Keratinocyte (primary cell): Measurements from ENCODE around the gene RUNX1. TPM values are rescaled to one million over a fixed set of nuclear protein-coding genes. Genes with fewer than 3 reads are reported as not detected.

Experiments
- DNase-seq: peaks from one replicate; pipeline ENCODE4 v3.0.0-alpha.2; 2011; ENCODE audit warnings: low read depth, missing footprints, low spot score
- FAIRE-seq: peaks from 2 replicates; lab custom pipeline; 2011; peaks lifted over from hg19 to GRCh38; lab: Jason Lieb, UNC
- H2AFZ ChIP-seq: 2 replicates; pipeline ENCODE4 v1.6.0; 2012; ENCODE audit warnings: low read length, control low read depth, inconsistent platforms; ENCODE audit not compliant: control insufficient read depth
- H3K27ac ChIP-seq: 2 replicates; pipeline ENCODE4 v1.5.1; 2011; ENCODE audit warnings: low read length; ENCODE audit not compliant: control insufficient read depth, insufficient read depth
- H3K27me3 ChIP-seq: 3 replicates; pipeline ENCODE4 v1.6.0; 2011; ENCODE audit warnings: low read length; ENCODE audit not compliant: control insufficient read depth, insufficient read depth; ENCODE audit errors: extremely low read depth
- H3K36me3 ChIP-seq, 2 experiments: 2 replicates in 1 of 2; 3 replicates in 1 of 2; pipeline ENCODE4 v1.5.1; 2011; ENCODE audit warnings: low read length in 2 of 2, mild to moderate bottlenecking in 1 of 2; ENCODE audit not compliant: control insufficient read depth in 2 of 2, insufficient read depth in 2 of 2; ENCODE audit errors: extremely low read depth in 1 of 2
- H3K4me1 ChIP-seq: 3 replicates; pipeline ENCODE4 v1.5.1; 2011; ENCODE audit warnings: low read length; ENCODE audit not compliant: control insufficient read depth, insufficient read depth; ENCODE audit errors: extremely low read depth
- H3K4me2 ChIP-seq: 3 replicates; pipeline ENCODE4 v1.6.0; 2011; ENCODE audit warnings: low read depth, low read length; ENCODE audit not compliant: control insufficient read depth, insufficient read depth; ENCODE audit errors: extremely low read depth
- H3K4me3 ChIP-seq, 3 experiments: fragments of 200-600 bp in 1 of 3; sonication (generic) in 1 of 3; 2 replicates in 2 of 3; 3 replicates in 1 of 3; pipeline ENCODE4 v1.5.1; 2011 to 2016; ENCODE audit warnings: low read length in 3 of 3, mild to moderate bottlenecking in 3 of 3, control low read depth in 2 of 3, inconsistent platforms in 1 of 3, low read depth in 1 of 3, mixed read lengths in 1 of 3, mixed run types in 1 of 3, moderate library complexity in 1 of 3; ENCODE audit not compliant: control insufficient read depth in 2 of 3, insufficient read depth in 2 of 3; ENCODE audit errors: extremely low read depth in 1 of 3
- H3K79me2 ChIP-seq: 2 replicates; pipeline ENCODE4 v1.6.0; 2012; ENCODE audit warnings: low read length; ENCODE audit not compliant: control insufficient read depth, insufficient read depth
- H3K9ac ChIP-seq: 3 replicates; pipeline ENCODE4 v1.6.0; 2011; ENCODE audit warnings: low read length; ENCODE audit not compliant: control insufficient read depth, insufficient read depth; ENCODE audit errors: extremely low read depth
- H3K9me1 ChIP-seq: 3 replicates; pipeline ENCODE4 v1.6.0; 2011; ENCODE audit warnings: low read length; ENCODE audit not compliant: control insufficient read depth, insufficient read depth; ENCODE audit errors: extremely low read depth
- H3K9me3 ChIP-seq: 2 replicates; pipeline ENCODE4 v1.5.1; 2012; ENCODE audit warnings: low read depth, low read length; ENCODE audit not compliant: control insufficient read depth
- H4K20me1 ChIP-seq: 3 replicates; pipeline ENCODE4 v1.6.0; 2011; ENCODE audit warnings: low read length; ENCODE audit not compliant: control insufficient read depth, insufficient read depth; ENCODE audit errors: extremely low read depth
- EZH2 ChIP-seq: IDR thresholded peaks from one replicate; pipeline ENCODE4 v1.6.1; 2012; ENCODE audit warnings: inconsistent platforms, mild to moderate bottlenecking, low read length, moderate library complexity
- dilution Hi-C: fragments of 300-500 bp; cut with MboI; formaldehyde crosslinking; loops from one replicate; pipeline ENCODE4 v1.7.0; 2020; ENCODE audit warnings: low sequenced_read_pairs; ENCODE audit not compliant: extremely low pct_ligation_motif_present
- polyA plus RNA-seq, 5 experiments: library from polyadenylated mRNA; depleted of rRNA in 3 of 5; stranded (reverse) in 3 of 5; stranded (forward) in 1 of 5; unstranded in 1 of 5; fragments of >200 nt; gene quantifications; 1 replicate in 1 of 5; 2 replicates in 3 of 5; 3 replicates in 1 of 5; pipeline versions ENCODE4 v1.2.1 to v1.2.3, GENCODE V29; 2011 to 2012; ENCODE audit warnings: missing spikeins in 2 of 5, low read depth in 1 of 5, low replicate concordance in 1 of 5
- TF ChIP-seq, protein P1 (sequence below), 3 experiments: IDR thresholded peaks in 1 of 3; conservative IDR thresholded peaks in 1 of 3; optimal IDR thresholded peaks in 1 of 3; 2 replicates in 2 of 3; 3 replicates in 1 of 3; pipeline versions ENCODE3 to v1.5.1; 2011; ENCODE audit warnings: low read length in 3 of 3, mild to moderate bottlenecking in 3 of 3, moderate library complexity in 2 of 3, control low read depth in 1 of 3, inconsistent platforms in 1 of 3; ENCODE audit not compliant: insufficient read depth in 2 of 3; ENCODE audit errors: extremely low read depth in 1 of 3

Gene RUNX1
- polyA plus RNA-seq, 1 donor (not counting 4 experiments of a cell fraction or from before 2014, with no cell fraction given) = 44.9 TPM

DNA sequence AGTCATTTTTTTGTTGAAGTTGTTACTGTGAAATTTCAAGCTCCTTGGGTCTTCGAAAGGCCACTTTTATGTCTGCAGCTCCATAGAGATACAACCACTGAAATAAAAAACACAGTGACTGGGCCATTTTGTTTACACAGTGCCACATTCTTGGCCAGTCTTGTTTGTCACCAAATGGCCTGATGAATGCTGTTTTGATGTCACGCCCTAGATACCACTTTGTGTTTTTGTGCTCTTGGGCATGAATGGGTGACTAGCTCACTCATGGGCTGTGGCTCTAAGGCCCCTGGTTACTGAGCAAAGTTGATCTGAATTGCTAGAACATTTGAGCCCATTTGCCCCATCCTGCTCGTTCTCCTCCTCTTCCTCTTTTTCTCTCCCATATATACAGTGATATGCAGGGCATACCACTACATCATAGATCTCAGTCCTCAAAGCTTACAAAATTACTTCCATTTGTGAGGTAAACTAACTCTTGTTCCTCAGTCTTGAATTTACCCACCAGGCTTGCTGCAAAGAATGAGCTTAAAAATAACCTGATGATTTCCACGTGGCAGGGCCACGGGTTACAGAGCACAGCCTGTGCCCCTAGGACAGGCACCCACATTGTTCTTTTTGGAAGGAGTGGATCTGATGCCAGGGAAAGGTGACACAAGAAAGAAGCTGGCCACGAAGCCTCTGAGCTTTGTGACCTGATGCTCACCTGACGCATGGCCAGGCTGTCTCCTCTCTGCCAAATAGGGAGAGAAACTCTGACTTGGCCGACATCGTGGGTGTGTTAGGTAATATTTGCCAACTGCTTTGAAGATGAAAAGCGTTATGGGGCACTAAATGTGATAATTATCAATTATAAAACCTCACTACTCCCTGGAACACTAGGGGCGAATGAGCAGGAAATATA is 92.4 kb downstream of the RUNX1 start:
- no peak for DNase-seq
- no peak for FAIRE-seq
- no peaks in the 10 kb centered on the region for H3K9me3 ChIP-seq
- TF ChIP-seq, protein P1, sequence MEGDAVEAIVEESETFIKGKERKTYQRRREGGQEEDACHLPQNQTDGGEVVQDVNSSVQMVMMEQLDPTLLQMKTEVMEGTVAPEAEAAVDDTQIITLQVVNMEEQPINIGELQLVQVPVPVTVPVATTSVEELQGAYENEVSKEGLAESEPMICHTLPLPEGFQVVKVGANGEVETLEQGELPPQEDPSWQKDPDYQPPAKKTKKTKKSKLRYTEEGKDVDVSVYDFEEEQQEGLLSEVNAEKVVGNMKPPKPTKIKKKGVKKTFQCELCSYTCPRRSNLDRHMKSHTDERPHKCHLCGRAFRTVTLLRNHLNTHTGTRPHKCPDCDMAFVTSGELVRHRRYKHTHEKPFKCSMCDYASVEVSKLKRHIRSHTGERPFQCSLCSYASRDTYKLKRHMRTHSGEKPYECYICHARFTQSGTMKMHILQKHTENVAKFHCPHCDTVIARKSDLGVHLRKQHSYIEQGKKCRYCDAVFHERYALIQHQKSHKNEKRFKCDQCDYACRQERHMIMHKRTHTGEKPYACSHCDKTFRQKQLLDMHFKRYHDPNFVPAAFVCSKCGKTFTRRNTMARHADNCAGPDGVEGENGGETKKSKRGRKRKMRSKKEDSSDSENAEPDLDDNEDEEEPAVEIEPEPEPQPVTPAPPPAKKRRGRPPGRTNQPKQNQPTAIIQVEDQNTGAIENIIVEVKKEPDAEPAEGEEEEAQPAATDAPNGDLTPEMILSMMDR (optimal IDR thresholded peaks at IDR 0.05 in 1 of 3, IDR thresholded peaks at IDR 0.05 in 1 of 3, conservative IDR thresholded peaks at IDR 0.05 in 1 of 3; ENCODE audit: extremely low read depth in 1 of 3, insufficient read depth in 2 of 3, low read length in 3 of 3) = no peak
- TF ChIP-seq EZH2 = no peak
- H3K4me1 ChIP-seq = no peaks in the 10 kb centered on the region
- dilution Hi-C loops = no loop called here
- no peak overlapping the region for H3K4me2 ChIP-seq
- H3K36me3 ChIP-seq = no peaks in the 10 kb centered on the region
- H3K79me2 ChIP-seq = no peaks in the 10 kb centered on the region
- no peak overlapping the region for H2AFZ ChIP-seq
- H3K27me3 ChIP-seq = no peaks in the 10 kb centered on the region
- no peak overlapping the region for H3K27ac ChIP-seq
- no peaks in the 10 kb centered on the region for H4K20me1 ChIP-seq
- H3K9ac ChIP-seq = no peak overlapping the region
- no peaks in the 10 kb centered on the region for H3K9me1 ChIP-seq
- no peak overlapping the region for H3K4me3 ChIP-seq

DNA sequence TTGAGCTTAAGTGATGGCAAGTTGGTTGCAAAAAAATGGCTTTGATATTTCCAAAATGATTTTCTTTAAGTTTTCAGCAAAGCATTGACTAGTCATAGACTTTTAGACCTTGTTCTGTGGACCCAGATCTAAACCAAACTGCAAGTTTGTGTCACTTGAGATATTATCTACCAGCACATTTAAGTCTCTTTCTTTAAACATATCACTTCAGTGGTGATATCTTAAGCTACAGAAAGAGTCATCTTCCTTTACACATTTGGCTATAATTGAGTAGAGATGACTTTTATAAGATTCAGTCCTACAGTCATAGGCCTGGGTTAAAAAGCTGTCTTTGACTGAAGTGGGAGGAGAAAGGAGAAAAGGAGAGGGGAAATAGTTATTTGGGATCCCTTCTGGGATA is 95.2 kb downstream of the RUNX1 start:
- H3K79me2 ChIP-seq = no peaks in the 10 kb centered on the region
- DNase-seq = no peak

More for the DNA sequence above, 95.2 kb downstream of the RUNX1 start:
- Histone ChIP-seq H3K36me3 (no peaks in the 10 kb centered on the region), H3K4me3 (no peak overlapping the region), H3K9me1 (no peaks in the 10 kb centered on the region), H4K20me1 (no peaks in the 10 kb centered on the region), H3K9me3 (no peaks in the 10 kb centered on the region), H3K9ac (no peak overlapping the region), H3K27me3 (no peaks in the 10 kb centered on the region), H3K27ac (no peak overlapping the region), H3K4me2 (no peak overlapping the region), H2AFZ (no peak overlapping the region), H3K4me1 (no peaks in the 10 kb centered on the region)
- no peak for TF ChIP-seq EZH2
- TF ChIP-seq, protein P1 (optimal IDR thresholded peaks at IDR 0.05 in 1 of 3, IDR thresholded peaks at IDR 0.05 in 1 of 3, conservative IDR thresholded peaks at IDR 0.05 in 1 of 3; ENCODE audit: extremely low read depth in 1 of 3, insufficient read depth in 2 of 3, low read length in 3 of 3) = no peak
- no peak for FAIRE-seq
- dilution Hi-C loops = no loop called here
